PFSK-1 (cell line): ENCODE results near the gene TYMP.

ENCODE experiments used
- FOXP2 ChIP-seq: optimal IDR thresholded peaks from 2 replicates; pipeline ENCODE3; 2011; ENCODE audit warnings: borderline replicate concordance, control low read depth, inconsistent platforms; ENCODE audit not compliant: insufficient read depth; ENCODE audit errors: extremely low read length, extremely low read depth
- POLR2AphosphoS5 ChIP-seq: IDR thresholded peaks from 2 replicates; pipeline ENCODE4 v1.6.1; 2012; ENCODE audit warnings: low read depth, mild to moderate bottlenecking, control low read depth, low read length, moderate library complexity
- REST ChIP-seq, 2 experiments: IDR thresholded peaks; 2 replicates each; pipeline versions ENCODE4 v1.6.1 to v1.8.0; 2011 to 2012; ENCODE audit warnings: low read depth in 2 of 2, low read length in 2 of 2, control low read depth in 1 of 2, inconsistent platforms in 1 of 2, mild to moderate bottlenecking in 1 of 2, moderate library complexity in 1 of 2; ENCODE audit not compliant: insufficient read depth in 1 of 2
- SIN3A ChIP-seq: IDR thresholded peaks from 2 replicates; pipeline ENCODE4 v1.6.1; 2012; ENCODE audit warnings: mild to moderate bottlenecking, low read length, moderate library complexity, borderline replicate concordance; ENCODE audit not compliant: insufficient read depth
- TAF1 ChIP-seq: IDR thresholded peaks from 2 replicates; pipeline ENCODE4 v1.6.1; 2012; ENCODE audit warnings: low read length, control low read depth, borderline replicate concordance; ENCODE audit not compliant: insufficient read depth

The TYMP gene

GRCh38 chr22:50573491-50574382, 43.9 kb upstream of the TYMP start:
- TF ChIP-seq REST (IDR thresholded peaks at IDR 0.05; ENCODE audit: insufficient read depth in 1 of 2, low read depth in 2 of 2, low read length in 2 of 2) (no peak), FOXP2 (no peak), SIN3A (no peak), POLR2AphosphoS5 (no peak), TAF1 (no peak)

GRCh38 chr22:50572965-50573364, 43.2 kb upstream of the TYMP start:
- TF ChIP-seq POLR2AphosphoS5 (no peak), REST (IDR thresholded peaks at IDR 0.05; ENCODE audit: insufficient read depth in 1 of 2, low read depth in 2 of 2, low read length in 2 of 2) (no peak), FOXP2 (no peak), SIN3A (no peak), TAF1 (no peak)

GRCh38 chr22:50571264-50572175, 41.7 kb upstream of the TYMP start:
- TF ChIP-seq SIN3A (no peak), REST (IDR thresholded peaks at IDR 0.05; ENCODE audit: insufficient read depth in 1 of 2, low read depth in 2 of 2, low read length in 2 of 2) (no peak), FOXP2 (no peak), TAF1 (no peak), POLR2AphosphoS5 (no peak)

GRCh38 chr22:50570861-50571260, 41.0 kb upstream of the TYMP start:
- TF ChIP-seq SIN3A (no peak), REST (IDR thresholded peaks at IDR 0.05; ENCODE audit: insufficient read depth in 1 of 2, low read depth in 2 of 2, low read length in 2 of 2) (no peak), POLR2AphosphoS5 (no peak), TAF1 (no peak), FOXP2 (no peak)
